Suppressor macrophage treated with lipopolysaccharide for 4 hours (primary cell): ENCODE measurements around the gene RASL10B.

Experiments
- DNase-seq: peaks from one replicate; pipeline ENCODE4 v3.0.0-alpha.2; 2020

RASL10B gene

GRCh38 chr17:35766489-35766877, 35.0 kb downstream of the RASL10B start:
- no peak for DNase-seq

GRCh38 chr17:35766903-35767510, 35.6 kb downstream of the RASL10B start:
- peak; percentile 48 for DNase-seq

- DNase-seq: no peak
Observed at GRCh38 chr17:35768797-35769196, 37.4 kb downstream of the RASL10B start.

- no peak for DNase-seq
Observed at GRCh38 chr17:35769895-35770486, 38.6 kb downstream of the RASL10B start.

- DNase-seq: no peak
Observed at GRCh38 chr17:35773129-35773528, 41.7 kb downstream of the RASL10B start.

GRCh38 chr17:35773679-35774425, 42.4 kb downstream of the RASL10B start:
- DNase-seq: no peak

GRCh38 chr17:35774499-35774898, 43.1 kb downstream of the RASL10B start:
- no peak for DNase-seq

- no peak for DNase-seq
Observed at GRCh38 chr17:35775039-35775438, 43.6 kb downstream of the RASL10B start.

GRCh38 chr17:35775583-35775982, 44.1 kb downstream of the RASL10B start:
- no peak for DNase-seq

- no peak for DNase-seq
Observed at GRCh38 chr17:35778641-35779196, 47.3 kb downstream of the RASL10B start.

- no peak for DNase-seq
Observed at GRCh38 chr17:35780950-35781349, 49.5 kb downstream of the RASL10B start.

GRCh38 chr17:35784895-35785294, 53.5 kb downstream of the RASL10B start:
- no peak for DNase-seq

- no peak for DNase-seq
Observed at GRCh38 chr17:35786941-35787432, 55.5 kb downstream of the RASL10B start.

- DNase-seq: no peak
Observed at GRCh38 chr17:35788477-35789368, 57.3 kb downstream of the RASL10B start.

GRCh38 chr17:35790841-35791240, 59.4 kb downstream of the RASL10B start:
- DNase-seq: no peak

- DNase-seq: no peak
Observed at GRCh38 chr17:35791681-35792350, 60.4 kb downstream of the RASL10B start.
